ENCODE measurements around the gene GSTA2.

Gene GSTA2

DNA sequence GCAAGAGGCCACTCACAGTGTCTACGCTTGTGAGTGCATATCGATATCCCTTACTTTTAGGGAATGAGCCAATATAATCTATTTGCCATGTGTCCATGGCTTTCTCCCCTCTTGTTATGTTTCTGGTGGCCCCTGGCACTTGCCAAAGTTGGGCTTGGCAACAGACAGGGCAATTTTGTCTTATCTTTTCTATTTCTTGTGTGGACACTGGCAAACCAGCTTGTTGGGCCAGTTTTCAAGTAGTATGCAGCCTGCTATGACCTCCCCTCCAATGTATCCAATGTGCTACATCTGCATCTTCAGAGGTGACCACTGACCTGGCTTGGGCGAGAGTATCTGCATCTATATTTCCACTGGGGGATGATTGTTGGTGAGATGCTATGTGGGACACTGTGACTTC, 29.2 kb downstream of the GSTA2 start:
- DNase-seq (ENCODE audit: low read depth) = no peak
- no peak overlapping the region for H3K4me3 ChIP-seq (ENCODE audit: low read length)
- TF ChIP-seq, protein P1, sequence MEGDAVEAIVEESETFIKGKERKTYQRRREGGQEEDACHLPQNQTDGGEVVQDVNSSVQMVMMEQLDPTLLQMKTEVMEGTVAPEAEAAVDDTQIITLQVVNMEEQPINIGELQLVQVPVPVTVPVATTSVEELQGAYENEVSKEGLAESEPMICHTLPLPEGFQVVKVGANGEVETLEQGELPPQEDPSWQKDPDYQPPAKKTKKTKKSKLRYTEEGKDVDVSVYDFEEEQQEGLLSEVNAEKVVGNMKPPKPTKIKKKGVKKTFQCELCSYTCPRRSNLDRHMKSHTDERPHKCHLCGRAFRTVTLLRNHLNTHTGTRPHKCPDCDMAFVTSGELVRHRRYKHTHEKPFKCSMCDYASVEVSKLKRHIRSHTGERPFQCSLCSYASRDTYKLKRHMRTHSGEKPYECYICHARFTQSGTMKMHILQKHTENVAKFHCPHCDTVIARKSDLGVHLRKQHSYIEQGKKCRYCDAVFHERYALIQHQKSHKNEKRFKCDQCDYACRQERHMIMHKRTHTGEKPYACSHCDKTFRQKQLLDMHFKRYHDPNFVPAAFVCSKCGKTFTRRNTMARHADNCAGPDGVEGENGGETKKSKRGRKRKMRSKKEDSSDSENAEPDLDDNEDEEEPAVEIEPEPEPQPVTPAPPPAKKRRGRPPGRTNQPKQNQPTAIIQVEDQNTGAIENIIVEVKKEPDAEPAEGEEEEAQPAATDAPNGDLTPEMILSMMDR (IDR thresholded peaks at IDR 0.05; ENCODE audit: insufficient read depth, low read depth, low read length, missing control alignments) = no peak

DNA sequence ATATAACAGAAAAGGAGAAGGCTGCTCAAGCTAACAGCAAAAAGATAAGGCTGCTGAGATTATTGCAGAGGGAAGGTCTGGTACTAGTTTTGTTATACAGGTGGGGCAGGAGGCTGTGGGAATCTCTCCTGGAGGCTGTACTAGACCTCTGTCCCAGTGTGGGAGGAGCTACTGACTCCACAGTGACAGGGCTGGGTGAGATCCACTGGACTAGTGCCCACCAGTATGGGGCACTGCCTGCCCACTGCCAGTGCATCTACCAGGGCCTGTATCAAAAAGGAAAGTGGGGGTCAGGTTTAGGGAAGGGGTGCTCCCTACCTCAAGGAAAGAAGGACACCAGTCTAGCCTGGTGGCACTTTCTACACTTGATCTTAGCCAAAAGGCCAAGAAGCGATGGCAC, 30.1 kb downstream of the GSTA2 start:
- DNase-seq (ENCODE audit: low read depth) = no peak
- no peak overlapping the region for H3K4me3 ChIP-seq (ENCODE audit: low read length)
- TF ChIP-seq, protein P1 (IDR thresholded peaks at IDR 0.05; ENCODE audit: insufficient read depth, low read depth, low read length, missing control alignments) = no peak

DNA sequence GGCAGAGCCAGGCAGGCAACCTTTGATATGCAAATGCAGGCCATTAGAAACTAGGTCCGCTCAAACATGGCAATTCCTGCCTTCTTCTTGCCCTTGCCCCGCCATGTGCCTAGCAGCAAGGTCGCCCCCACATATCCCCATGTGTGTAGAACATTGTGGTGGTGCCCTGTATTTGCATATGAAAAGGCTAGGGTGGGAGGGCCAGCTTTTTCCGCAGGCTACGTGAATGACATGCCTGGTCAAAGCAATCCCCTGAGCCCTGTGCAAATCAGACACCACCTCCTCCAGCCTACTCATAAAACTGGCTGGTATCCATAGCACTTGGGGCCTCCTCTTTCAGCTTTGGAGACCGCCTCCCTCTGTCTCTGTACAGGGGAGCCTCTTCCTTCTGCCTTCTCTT, 31.6 kb downstream of the GSTA2 start:
- H3K4me3 ChIP-seq (ENCODE audit: low read length) = no peak overlapping the region
- DNase-seq (ENCODE audit: low read depth) = peak; percentile 59
- TF ChIP-seq, protein P1 (IDR thresholded peaks at IDR 0.05; ENCODE audit: insufficient read depth, low read depth, low read length, missing control alignments) = no peak

DNA sequence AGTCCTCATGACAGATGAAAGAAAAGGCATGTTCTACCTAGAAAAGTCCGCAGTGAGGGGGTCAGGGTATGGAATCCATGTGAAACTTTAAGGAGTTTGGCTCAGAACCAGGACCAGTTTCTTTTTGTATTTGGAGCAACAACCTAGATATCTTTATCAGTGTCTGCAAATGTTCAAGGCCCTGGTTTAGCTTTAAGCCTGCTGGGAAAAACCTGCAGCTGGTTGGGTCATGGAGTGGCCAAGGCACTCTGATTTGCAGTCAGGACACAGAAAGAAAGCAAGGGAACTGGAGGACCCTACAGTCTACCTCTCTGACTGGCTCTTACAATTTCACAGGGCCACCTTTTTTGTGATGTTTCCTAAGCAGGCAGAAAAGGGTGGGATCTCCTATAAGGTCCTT, 33.7 kb downstream of the GSTA2 start:
- H3K4me3 ChIP-seq (ENCODE audit: low read length) = no peak overlapping the region
- TF ChIP-seq, protein P1 (IDR thresholded peaks at IDR 0.05; ENCODE audit: insufficient read depth, low read depth, low read length, missing control alignments) = no peak
- DNase-seq (ENCODE audit: low read depth) = no peak

DNA sequence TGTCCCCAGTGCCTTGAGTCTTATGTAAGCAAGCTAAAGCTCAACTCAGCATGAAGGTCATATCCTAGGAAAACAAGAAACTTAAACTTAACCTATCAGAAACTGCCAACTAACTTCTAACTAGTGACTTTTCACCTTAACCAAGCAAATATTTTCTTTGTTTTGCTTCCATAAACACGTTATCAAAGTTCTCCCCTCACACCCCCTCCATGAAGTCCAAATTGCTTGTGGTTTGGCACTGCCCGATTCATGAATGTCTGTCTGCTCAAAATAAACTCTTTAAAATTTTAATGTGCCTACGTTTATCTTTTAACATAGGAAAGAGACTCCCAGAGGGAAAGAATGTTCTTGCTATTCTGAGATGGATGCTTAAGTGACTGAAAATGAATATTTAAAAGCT, 34.9 kb downstream of the GSTA2 start:
- DNase-seq (ENCODE audit: low read depth) = no peak
- TF ChIP-seq, protein P1 (IDR thresholded peaks at IDR 0.05; ENCODE audit: insufficient read depth, low read depth, low read length, missing control alignments) = no peak
- H3K4me3 ChIP-seq (ENCODE audit: low read length) = no peak overlapping the region

DNA sequence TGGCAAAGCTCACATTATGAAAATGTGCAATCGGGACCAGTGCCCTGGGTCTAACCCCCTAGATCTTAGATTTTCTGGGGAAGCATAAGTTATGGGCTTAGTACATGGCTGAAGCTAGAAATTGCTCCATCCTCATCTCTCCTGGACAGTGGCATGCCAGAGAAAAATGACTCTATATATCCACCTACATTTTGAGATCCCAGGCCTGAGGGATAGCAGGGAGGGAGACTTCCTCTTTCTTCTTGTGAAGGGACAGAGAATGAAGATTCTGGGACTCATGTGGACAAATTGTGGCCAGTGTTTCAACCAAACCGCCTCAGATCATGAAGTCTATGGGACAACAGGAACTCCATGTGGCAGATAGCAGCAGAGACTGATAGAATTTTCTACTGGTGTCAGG, 35.4 kb downstream of the GSTA2 start:
- TF ChIP-seq, protein P1 (IDR thresholded peaks at IDR 0.05; ENCODE audit: insufficient read depth, low read depth, low read length, missing control alignments) = no peak
- no peak for DNase-seq (ENCODE audit: low read depth)
- H3K4me3 ChIP-seq (ENCODE audit: low read length) = no peak overlapping the region

DNA sequence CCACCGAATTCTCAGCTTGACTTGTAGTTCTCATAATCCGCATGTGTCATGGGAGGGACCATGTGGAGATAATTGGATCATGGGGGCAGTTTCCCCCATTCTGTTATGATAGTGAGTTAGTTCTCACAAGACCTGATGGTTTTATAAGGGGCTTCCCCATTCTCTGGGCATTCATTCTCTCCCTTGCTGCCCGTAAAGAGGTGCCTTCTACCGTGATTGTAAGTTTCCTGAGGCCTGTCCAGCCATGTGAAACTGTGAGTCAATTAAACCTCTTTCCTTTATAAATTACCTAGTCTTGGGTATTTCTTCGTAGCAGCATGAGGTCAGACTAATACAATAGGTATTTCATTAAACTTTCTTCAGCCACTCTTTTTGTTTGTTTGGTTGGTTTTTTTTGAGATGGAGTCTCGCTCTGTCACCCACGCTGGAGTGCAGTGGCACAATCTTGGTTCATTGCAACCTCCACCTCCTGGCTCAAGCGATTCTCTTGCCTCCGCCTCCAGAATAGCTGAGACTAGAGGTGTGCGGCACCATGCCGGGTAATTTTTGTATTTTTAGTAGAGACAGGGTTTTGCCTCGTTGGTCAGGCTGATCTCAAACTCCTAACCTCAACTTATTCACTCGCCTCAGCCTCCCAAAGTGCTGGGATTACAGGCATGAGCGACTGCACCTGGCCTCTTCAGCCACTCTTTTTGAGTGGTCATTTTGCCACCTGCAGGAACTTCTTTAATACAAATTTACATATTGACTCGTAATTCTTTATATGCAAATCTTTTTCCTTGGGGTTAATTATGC, 36.3 kb downstream of the GSTA2 start:
- peak; percentile 70 for DNase-seq (ENCODE audit: low read depth)
- no peak overlapping the region for H3K4me3 ChIP-seq (ENCODE audit: low read length)
- TF ChIP-seq, protein P1 (IDR thresholded peaks at IDR 0.05; ENCODE audit: insufficient read depth, low read depth, low read length, missing control alignments) = no peak

All from epithelial cell of esophagus (primary cell).